RWPE2 (cell line): ENCODE measurements around the gene CENPK.
"Not testable (repeated sequence)": the region's sequence is repeated elsewhere in the genome, so short reads cannot be mapped to it uniquely, and the experiment has no call there.

Source experiments
- ATAC-seq: fragments of 200-7000 bp; cut with Tn5 transposase; 3 replicates; pipeline ENCODE4 v1.9.1; 2021; ENCODE audit warnings: low read depth
- DNase-seq: peaks from one replicate; pipeline ENCODE4 v3.0.0-alpha.2; 2020; ENCODE audit warnings: low spot score
- H3K27ac ChIP-seq: fragments of 450-650 bp; 2 replicates; pipeline ENCODE4 v1.5.1; 2017; ENCODE audit warnings: mild to moderate bottlenecking; ENCODE audit not compliant: poor library complexity, severe bottlenecking
- H3K27me3 ChIP-seq: fragments of 250-450 bp; sonication (Bioruptor Pico); 2 replicates; pipeline ENCODE4 v1.5.1; 2021; ENCODE audit warnings: mild to moderate bottlenecking, moderate library complexity; ENCODE audit not compliant: insufficient read depth, poor library complexity, severe bottlenecking
- H3K36me3 ChIP-seq: fragments of 250-450 bp; sonication (Bioruptor Pico); 2 replicates; pipeline ENCODE4 v1.5.1; 2020; ENCODE audit warnings: low read depth, mild to moderate bottlenecking, moderate library complexity
- H3K4me1 ChIP-seq: fragments of 250-450 bp; sonication (Bioruptor Pico); 2 replicates; pipeline ENCODE4 v1.5.1; 2021; ENCODE audit warnings: mild to moderate bottlenecking, moderate library complexity; ENCODE audit not compliant: insufficient read depth, poor library complexity, severe bottlenecking
- H3K4me3 ChIP-seq: fragments of 250-450 bp; sonication (Bioruptor Pico); 2 replicates; pipeline ENCODE4 v1.5.1; 2021; ENCODE audit warnings: mild to moderate bottlenecking, moderate library complexity; ENCODE audit not compliant: severe bottlenecking
- H3K9me3 ChIP-seq: fragments of 250-450 bp; sonication (Bioruptor Pico); 2 replicates; pipeline ENCODE4 v1.5.1; 2021; ENCODE audit warnings: mild to moderate bottlenecking, moderate library complexity; ENCODE audit not compliant: severe bottlenecking
- CTCF ChIP-seq: fragments of 450-650 bp; IDR thresholded peaks from one replicate; pipeline ENCODE4 v1.5.1; 2017; ENCODE audit warnings: mild to moderate bottlenecking, moderate library complexity; ENCODE audit not compliant: poor library complexity, severe bottlenecking

CENPK gene

GRCh38 chr5:65512170-65512937, 50.6 kb downstream of the CENPK start:
- Histone ChIP-seq H3K9me3 (no peaks in the 10 kb centered on the region), H3K27me3 (no peaks in the 10 kb centered on the region), H3K36me3 (peaks cover 18% of the 10 kb centered on the region), H3K4me1 (no peaks in the 10 kb centered on the region), H3K27ac (no peak overlapping the region), H3K4me3 (no peak overlapping the region)
- peak; percentile 49; the same call in 2 of the 3 replicates for ATAC-seq
- TF ChIP-seq CTCF, result no peak
- DNase-seq, result no peak

DNA sequence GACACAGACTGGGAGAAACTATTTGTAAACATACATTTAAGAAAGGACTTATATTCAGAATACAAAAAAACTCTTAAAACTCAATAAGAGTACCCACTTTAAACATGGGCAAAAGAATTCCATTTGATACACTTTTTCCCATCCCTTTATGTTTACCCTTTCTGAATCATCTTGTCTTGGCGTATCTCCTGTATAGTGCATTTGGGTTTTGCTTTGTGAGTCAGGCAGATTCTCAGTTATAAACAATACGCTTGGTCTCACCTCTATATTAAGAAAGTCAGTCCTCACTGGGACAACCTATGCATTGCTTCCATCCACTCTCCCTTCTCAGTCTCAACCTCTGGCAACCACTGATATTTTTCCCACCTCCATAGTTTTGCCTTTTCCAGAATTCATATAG, 54.0 kb downstream of the CENPK start:
- Histone ChIP-seq H3K36me3 (peaks cover 18% of the 10 kb centered on the region), H3K27me3 (no peaks in the 10 kb centered on the region), H3K9me3 (no peaks in the 10 kb centered on the region), H3K27ac (no peak overlapping the region), H3K4me1 (no peaks in the 10 kb centered on the region), H3K4me3 (no peak overlapping the region)
- TF ChIP-seq CTCF, result no peak
- no peak for DNase-seq
- 0 out of 3 replicates have a peak, but pooled peaks have one; percentile 37 for ATAC-seq

DNA sequence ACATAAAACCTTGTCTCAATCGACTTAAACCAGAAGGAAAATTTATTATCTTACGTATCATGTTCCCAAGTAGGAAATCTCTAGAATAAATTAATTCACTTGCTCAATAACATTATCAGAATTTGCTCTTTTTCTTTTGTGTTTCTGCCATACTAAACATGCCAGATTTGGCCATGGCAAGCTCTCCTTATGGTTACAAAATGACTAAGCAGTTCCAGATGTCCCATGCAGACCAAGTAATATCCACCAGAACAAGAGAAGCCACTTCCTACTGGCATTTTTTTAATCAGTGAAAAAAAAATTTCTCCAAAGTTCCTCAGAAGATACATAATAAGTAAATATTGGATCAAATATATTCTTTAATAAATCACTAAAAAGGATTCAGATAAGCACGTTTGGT, 56.0 kb downstream of the CENPK start:
- Histone ChIP-seq H3K27me3 (no peaks in the 10 kb centered on the region), H3K27ac (no peak overlapping the region), H3K4me3 (no peak overlapping the region), H3K4me1 (no peaks in the 10 kb centered on the region), H3K36me3 (peaks cover 25% of the 10 kb centered on the region), H3K9me3 (no peaks in the 10 kb centered on the region)
- ATAC-seq, result no peak
- no peak for DNase-seq
- no peak for TF ChIP-seq CTCF

DNA sequence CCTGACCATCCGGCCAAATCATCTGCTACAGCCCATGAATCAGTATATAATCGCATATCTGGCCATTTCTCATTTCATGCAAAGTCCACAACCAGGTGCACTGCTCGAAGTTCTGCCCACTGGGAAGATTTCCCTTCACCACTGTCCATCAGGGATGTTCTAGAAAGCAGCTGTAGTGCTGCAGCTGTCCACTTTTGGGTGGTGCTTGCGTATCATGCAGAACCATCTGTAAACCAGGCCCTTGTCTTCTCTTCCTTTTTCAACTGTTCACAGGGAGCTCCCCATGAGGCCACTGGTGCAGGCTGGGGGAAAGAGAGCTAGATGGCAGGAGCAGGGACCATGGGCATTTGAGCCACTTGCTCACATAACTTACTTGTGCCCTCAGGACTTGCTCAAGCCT, 73.8 kb downstream of the CENPK start:
- Histone ChIP-seq H3K27ac (no peak overlapping the region), H3K9me3 (no peaks in the 10 kb centered on the region), H3K36me3 (no peaks in the 10 kb centered on the region), H3K4me3 (no peak overlapping the region), H3K27me3 (no peaks in the 10 kb centered on the region), H3K4me1 (no peaks in the 10 kb centered on the region)
- no peak for TF ChIP-seq CTCF
- ATAC-seq (no peak), DNase-seq (no peak)

GRCh38 chr5:65488038-65488687, 74.8 kb downstream of the CENPK start:
- not testable (repeated sequence) for ATAC-seq, H3K9me3 ChIP-seq, H3K36me3 ChIP-seq, DNase-seq, H3K4me1 ChIP-seq, H3K4me3 ChIP-seq, H3K27me3 ChIP-seq, H3K27ac ChIP-seq

GRCh38 chr5:65486803-65487202, 76.2 kb downstream of the CENPK start:
- DNase-seq, H3K9me3 ChIP-seq, H3K36me3 ChIP-seq, H3K27ac ChIP-seq, ATAC-seq, H3K4me1 ChIP-seq, H3K27me3 ChIP-seq, H3K4me3 ChIP-seq: not testable (repeated sequence)
